Smooth muscle cell (in vitro differentiated cells): ENCODE results near the gene KLC4. TPM values are rescaled to one million over a fixed set of nuclear protein-coding genes. Genes with fewer than 3 reads are reported as not detected.
A peak's percentile ranks its signal among the peaks of the same experiment; 100 is the strongest.

Source experiments
- DNase-seq: peaks from one replicate; lab custom pipeline; 2025; ENCODE audit not compliant: unreplicated experiment; lab: John Stamatoyannopoulos, UW
- H2AFZ ChIP-seq: fragments of 200-600 bp; sonication (generic); 2 replicates; pipeline ENCODE4 v1.6.0; 2016; ENCODE audit warnings: antibody characterized with exemption, low read depth, mild to moderate bottlenecking
- H3F3A ChIP-seq: fragments of 200-600 bp; sonication (generic); 2 replicates; pipeline ENCODE4 v1.6.0; 2017; ENCODE audit warnings: antibody characterized with exemption, low read depth
- H3K27ac ChIP-seq: fragments of 200-600 bp; sonication (generic); 2 replicates; pipeline ENCODE4 v1.5.1; 2016; ENCODE audit warnings: low read depth, mild to moderate bottlenecking
- H3K27me3 ChIP-seq: fragments of 200-600 bp; sonication (generic); 2 replicates; pipeline ENCODE4 v1.6.1; 2016; ENCODE audit warnings: low read depth, mild to moderate bottlenecking
- H3K36me3 ChIP-seq: fragments of 200-600 bp; sonication (generic); 2 replicates; pipeline ENCODE4 v1.5.1; 2016; ENCODE audit warnings: low read depth
- H3K4me1 ChIP-seq: fragments of 200-600 bp; sonication (generic); 2 replicates; pipeline ENCODE4 v1.5.1; 2016; ENCODE audit warnings: low read depth
- H3K4me2 ChIP-seq: fragments of 200-600 bp; sonication (generic); 2 replicates; pipeline ENCODE4 v1.6.0; 2016; ENCODE audit warnings: mild to moderate bottlenecking
- H3K4me3 ChIP-seq: fragments of 200-600 bp; sonication (generic); 2 replicates; pipeline ENCODE4 v1.5.1; 2016; ENCODE audit warnings: mild to moderate bottlenecking
- H3K79me2 ChIP-seq: fragments of 200-600 bp; sonication (generic); 2 replicates; pipeline ENCODE4 v1.6.0; 2016; ENCODE audit warnings: low read depth, mild to moderate bottlenecking
- H3K9ac ChIP-seq: fragments of 200-600 bp; sonication (generic); 2 replicates; pipeline ENCODE4 v1.6.0; 2016; ENCODE audit warnings: low read depth
- H3K9me3 ChIP-seq: fragments of 200-600 bp; sonication (generic); replicated peaks from 2 replicates; pipeline ENCODE4 v1.5.1; 2016; ENCODE audit warnings: low read depth
- H4K20me1 ChIP-seq: fragments of 200-600 bp; sonication (generic); 2 replicates; pipeline ENCODE4 v1.6.0; 2016; ENCODE audit warnings: low read depth
- CTCF ChIP-seq: fragments of 200-600 bp; sonication (generic); IDR thresholded peaks from 2 replicates; pipeline ENCODE4 v1.5.1; 2017; ENCODE audit warnings: borderline replicate concordance, mild to moderate bottlenecking, antibody characterized with exemption; ENCODE audit not compliant: insufficient read depth, poor library complexity, severe bottlenecking
- WGBS: methylation state at CpG from one replicate; pipeline ENCODE4 v1.1.7; 2016; ENCODE audit warnings: low lambda C conversion rate; 5-methylcytosine and 5-hydroxymethylcytosine counted together
- polyA plus RNA-seq: library from polyadenylated mRNA; unstranded; fragments of >200 nt; fragmentation: Nextera tagmentation; extraction: Ambion mirVana; gene quantifications from 2 replicates; pipeline ENCODE4 v1.2.1, GENCODE V29; 2016
- total RNA-seq: library from RNA; depleted of rRNA; stranded (reverse); fragments of >200 nt; gene quantifications from 2 replicates; pipeline ENCODE4 v1.2.3, GENCODE V29; 2014

The KLC4 gene
- total and polyA plus RNA-seq, 2 experiments from 2014 or later, result 20.0 to 25.7 TPM

- whole genome bisulfite sequencing, result 95% methylated on average over 2 of the region's 2 CpGs
- Histone ChIP-seq H3K9ac (no peak overlapping the region), H3K9me3 (no peaks in the 10 kb centered on the region), H3K27me3 (no peaks in the 10 kb centered on the region), H3K4me2 (no peak overlapping the region), H3K4me3 (no peak overlapping the region), H3K27ac (no peak overlapping the region), H3F3A (peaks cover 41% of the 10 kb centered on the region), H3K4me1 (peaks cover 16% of the 10 kb centered on the region), H4K20me1 (peaks cover 62% of the 10 kb centered on the region), H3K36me3 (peaks cover 3% of the 10 kb centered on the region), H2AFZ (no peak overlapping the region), H3K79me2 (peaks cover 31% of the 10 kb centered on the region)
- no peak for DNase-seq
- no peak for TF ChIP-seq CTCF
Observed at GRCh38 chr6:43024436-43024835, 35.0 kb upstream of the KLC4 start.

GRCh38 chr6:43026365-43026764 lies 33.1 kb upstream of the KLC4 start:
- DNase-seq, result no peak
- Histone ChIP-seq H3K36me3 (peaks cover 3% of the 10 kb centered on the region), H3K4me1 (peaks cover 10% of the 10 kb centered on the region), H3K27ac (no peak overlapping the region), H3K4me2 (no peak overlapping the region), H3K79me2 (peaks cover 31% of the 10 kb centered on the region), H3F3A (peaks cover 42% of the 10 kb centered on the region), H3K9ac (no peak overlapping the region), H2AFZ (no peak overlapping the region), H3K9me3 (no peaks in the 10 kb centered on the region), H3K27me3 (no peaks in the 10 kb centered on the region), H4K20me1 (peaks cover 78% of the 10 kb centered on the region), H3K4me3 (no peak overlapping the region)
- 96% methylated on average over 5 of the region's 5 CpGs for WGBS
- no peak for TF ChIP-seq CTCF

GRCh38 chr6:43029120-43029519 lies 30.3 kb upstream of the KLC4 start:
- Histone ChIP-seq H3K27ac (peak overlapping the region; percentile 17), H3K4me1 (no peaks in the 10 kb centered on the region), H2AFZ (no peak overlapping the region), H3K9me3 (no peaks in the 10 kb centered on the region), H3K36me3 (peaks cover 3% of the 10 kb centered on the region), H3F3A (peaks cover 44% of the 10 kb centered on the region), H3K9ac (no peak overlapping the region), H3K4me2 (no peak overlapping the region), H4K20me1 (peaks cover 75% of the 10 kb centered on the region), H3K27me3 (no peaks in the 10 kb centered on the region), H3K79me2 (peaks cover 6% of the 10 kb centered on the region), H3K4me3 (no peak overlapping the region)
- no peak for TF ChIP-seq CTCF
- WGBS, result 99% methylated on average over 9 of the region's 9 CpGs
- DNase-seq, result no peak

GRCh38 chr6:43032326-43032725 lies 27.1 kb upstream of the KLC4 start:
- Histone ChIP-seq H3K27me3 (no peaks in the 10 kb centered on the region), H3K27ac (no peak overlapping the region), H3K36me3 (peaks cover 3% of the 10 kb centered on the region), H4K20me1 (peaks cover 59% of the 10 kb centered on the region), H3K9me3 (no peaks in the 10 kb centered on the region), H3K79me2 (no peaks in the 10 kb centered on the region), H3K4me2 (no peak overlapping the region), H3F3A (peaks cover 42% of the 10 kb centered on the region), H3K4me3 (no peak overlapping the region), H2AFZ (no peak overlapping the region), H3K9ac (no peak overlapping the region), H3K4me1 (no peaks in the 10 kb centered on the region)
- DNase-seq, result no peak
- 96% methylated on average over 4 of the region's 4 CpGs for WGBS
- no peak for TF ChIP-seq CTCF
